ENCODE results near the gene SLCO4A1.
"Not testable (repeated sequence)": the region's sequence is repeated elsewhere in the genome, so short reads cannot be mapped to it uniquely, and the experiment has no call there.

DNA sequence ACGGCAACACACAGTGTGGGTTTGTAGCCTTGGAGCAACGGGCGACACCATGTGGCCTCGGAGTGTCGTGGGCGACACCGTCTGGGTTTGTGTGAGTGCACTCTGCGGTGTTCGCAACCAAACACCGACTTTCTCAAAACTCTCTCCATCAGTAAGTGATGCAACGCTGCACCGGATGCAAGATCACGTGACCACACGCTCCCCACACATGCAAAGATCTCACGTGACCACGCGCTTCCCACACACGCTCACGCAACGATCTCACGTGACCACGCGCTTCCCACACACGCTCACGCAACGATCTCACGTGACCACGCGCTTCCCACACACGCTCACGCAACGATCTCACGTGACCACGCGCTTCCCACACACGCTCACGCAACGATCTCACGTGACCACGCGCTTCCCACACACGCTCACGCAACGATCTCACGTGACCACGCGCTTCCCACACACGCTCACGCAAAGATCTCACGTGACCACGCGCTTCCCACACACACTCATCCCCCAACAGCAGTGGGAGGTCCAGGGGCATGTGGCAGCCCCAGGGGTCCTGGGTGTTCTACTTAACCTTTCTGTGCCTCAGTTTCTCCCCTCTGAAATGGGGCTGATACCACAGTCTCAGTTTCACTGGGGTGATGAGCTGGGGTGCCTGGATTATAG is 41.5 kb downstream of the SLCO4A1 start:
- TF ChIP-seq, protein P1, sequence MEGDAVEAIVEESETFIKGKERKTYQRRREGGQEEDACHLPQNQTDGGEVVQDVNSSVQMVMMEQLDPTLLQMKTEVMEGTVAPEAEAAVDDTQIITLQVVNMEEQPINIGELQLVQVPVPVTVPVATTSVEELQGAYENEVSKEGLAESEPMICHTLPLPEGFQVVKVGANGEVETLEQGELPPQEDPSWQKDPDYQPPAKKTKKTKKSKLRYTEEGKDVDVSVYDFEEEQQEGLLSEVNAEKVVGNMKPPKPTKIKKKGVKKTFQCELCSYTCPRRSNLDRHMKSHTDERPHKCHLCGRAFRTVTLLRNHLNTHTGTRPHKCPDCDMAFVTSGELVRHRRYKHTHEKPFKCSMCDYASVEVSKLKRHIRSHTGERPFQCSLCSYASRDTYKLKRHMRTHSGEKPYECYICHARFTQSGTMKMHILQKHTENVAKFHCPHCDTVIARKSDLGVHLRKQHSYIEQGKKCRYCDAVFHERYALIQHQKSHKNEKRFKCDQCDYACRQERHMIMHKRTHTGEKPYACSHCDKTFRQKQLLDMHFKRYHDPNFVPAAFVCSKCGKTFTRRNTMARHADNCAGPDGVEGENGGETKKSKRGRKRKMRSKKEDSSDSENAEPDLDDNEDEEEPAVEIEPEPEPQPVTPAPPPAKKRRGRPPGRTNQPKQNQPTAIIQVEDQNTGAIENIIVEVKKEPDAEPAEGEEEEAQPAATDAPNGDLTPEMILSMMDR (IDR thresholded peaks at IDR 0.05; ENCODE audit: poor library complexity), result not testable (repeated sequence)
- TF ChIP-seq EZH2 (IDR thresholded peaks at IDR 0.05; ENCODE audit: borderline replicate concordance), result not testable (repeated sequence)
